HG03558 (cell line): ENCODE measurements around the gene GOLGA8H.
"Not testable (repeated sequence)": the region's sequence is repeated elsewhere in the genome, so short reads cannot be mapped to it uniquely, and the experiment has no call there.

Source experiments
- ATAC-seq: cut with Tn5 transposase; IDR thresholded peaks from one replicate; pipeline ENCODE4 v1.9.1; 2021; ENCODE audit warnings: moderate number of reproducible peaks; ENCODE audit not compliant: unreplicated experiment; ENCODE audit errors: extremely low read depth

GOLGA8H gene, protein sequence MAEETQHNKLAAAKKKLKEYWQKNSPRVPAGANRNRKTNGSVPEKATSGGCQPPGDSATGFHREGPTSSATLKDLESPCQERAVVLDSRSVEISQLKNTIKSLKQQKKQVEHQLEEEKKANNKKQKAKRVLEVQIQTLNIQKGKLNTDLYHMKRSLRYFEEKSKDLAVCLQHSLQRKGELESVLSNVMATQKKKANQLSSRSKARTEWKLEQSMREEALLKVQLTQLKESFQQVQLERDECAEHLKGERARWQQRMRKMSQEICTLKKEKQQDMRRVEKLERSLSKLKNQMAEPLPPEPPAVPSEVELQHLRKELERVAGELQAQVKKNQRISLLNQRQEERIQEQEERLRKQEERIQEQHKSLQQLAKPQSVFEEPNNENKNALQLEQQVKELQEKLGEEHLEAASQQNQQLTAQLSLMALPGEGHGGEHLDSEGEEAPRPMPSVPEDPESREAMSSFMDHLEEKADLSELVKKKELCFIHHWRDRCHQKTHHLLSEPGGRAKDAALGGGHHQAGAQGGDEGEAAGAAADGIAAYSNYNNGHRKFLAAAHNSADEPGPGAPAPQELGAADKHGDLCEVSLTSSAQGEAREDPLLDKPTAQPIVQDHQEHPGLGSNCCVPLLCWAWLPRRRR

DNA sequence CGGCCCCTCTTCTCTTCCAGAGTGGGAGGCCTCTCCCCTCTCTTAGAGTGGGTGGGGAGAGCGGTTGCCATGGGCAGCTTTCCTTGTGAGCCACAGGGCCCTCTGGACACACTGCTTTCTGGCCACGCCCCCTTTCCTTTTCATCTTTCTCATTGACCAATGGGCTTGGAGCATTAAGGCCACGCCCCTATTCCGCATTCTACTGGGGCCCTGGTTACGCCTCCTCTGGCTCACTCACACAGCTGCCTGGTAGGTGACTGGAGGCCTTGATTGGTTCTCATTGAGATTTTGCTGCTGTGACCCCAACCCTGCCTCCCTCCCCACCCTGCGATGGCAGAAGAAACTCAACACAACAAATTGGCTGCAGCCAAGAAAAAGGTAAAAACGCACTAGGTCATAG is at the start of gene GOLGA8H:
Gene GOLGA8H (plus strand): TSS at position 233 of the 400 bp plus-strand sequence. CDS start 98 bp downstream, at position 331.
- not testable (repeated sequence) for ATAC-seq

DNA sequence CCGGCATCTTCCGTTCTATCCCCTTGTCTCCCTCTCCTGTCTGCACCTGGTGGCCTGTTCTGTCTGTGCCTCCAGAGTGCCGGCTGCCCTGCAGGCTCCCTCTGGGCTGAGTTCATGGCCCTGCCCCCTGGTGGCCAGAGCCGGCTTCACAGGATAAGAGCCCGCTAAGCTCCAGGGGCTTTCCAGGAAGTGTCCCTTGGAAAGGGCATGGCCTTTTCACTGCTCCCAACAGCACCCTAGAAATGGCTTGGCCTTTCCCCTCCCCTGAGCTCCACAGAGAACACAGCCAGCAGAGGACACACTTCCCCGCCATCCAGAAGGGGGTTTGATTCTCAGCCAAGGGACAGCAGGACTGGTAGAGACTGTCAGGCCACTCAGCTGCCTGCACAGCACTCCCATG is 36.9 kb upstream of the GOLGA8H start:
- not testable (repeated sequence) for ATAC-seq

DNA sequence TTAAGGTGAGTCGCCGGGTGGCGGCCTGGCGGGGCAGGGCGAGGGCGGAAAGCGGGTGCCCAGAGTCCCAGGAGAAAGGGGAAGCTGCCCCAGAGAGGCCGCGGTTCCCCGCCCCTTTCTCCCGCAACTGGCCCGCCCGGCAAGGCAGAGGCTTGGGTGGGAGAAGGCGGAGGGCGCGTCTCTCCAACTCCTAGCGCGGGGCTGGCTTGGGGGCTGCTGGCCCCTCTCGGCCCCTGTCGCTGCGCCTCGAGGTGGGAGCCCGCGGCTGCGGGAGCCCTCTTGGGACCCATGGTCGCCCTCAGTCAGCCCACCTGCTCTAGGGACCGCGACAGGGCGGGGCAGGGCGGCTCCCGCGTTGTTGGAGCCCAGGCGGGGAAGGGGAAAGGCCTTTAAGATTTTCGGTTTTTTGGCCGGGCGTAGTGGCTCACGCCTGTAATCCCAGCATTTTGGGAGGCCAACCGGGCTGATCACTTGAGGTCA is 30.8 kb upstream of the GOLGA8H start:
- not testable (repeated sequence) for ATAC-seq

DNA sequence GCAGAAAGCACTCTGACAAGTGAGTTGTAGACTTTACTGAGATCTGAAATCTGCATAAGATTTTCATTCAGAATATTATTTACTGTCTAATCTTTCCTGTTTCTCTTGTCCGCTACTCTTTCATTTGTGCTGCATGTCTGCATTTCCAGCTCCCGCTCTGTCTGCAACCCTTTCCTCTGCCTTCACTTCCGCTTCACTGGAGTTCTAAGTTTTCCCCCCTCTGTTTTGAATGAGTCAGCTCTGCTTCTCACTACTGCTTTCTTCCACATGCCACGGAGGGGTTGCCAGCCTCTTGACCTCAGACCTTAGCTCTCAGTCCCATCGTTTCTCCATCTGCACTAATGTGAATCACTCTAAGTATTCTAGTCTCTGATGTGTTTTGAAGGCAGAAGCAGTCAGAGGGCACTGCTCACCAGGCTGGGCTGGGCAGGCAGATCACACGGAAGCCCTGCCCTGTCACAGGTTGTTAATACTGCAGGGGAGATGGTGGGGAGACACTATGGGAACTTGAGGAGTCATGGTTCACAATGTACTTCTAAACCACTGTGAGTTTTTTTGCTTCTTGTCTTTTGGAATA is 24.3 kb upstream of the GOLGA8H start:
- ATAC-seq: not testable (repeated sequence)

DNA sequence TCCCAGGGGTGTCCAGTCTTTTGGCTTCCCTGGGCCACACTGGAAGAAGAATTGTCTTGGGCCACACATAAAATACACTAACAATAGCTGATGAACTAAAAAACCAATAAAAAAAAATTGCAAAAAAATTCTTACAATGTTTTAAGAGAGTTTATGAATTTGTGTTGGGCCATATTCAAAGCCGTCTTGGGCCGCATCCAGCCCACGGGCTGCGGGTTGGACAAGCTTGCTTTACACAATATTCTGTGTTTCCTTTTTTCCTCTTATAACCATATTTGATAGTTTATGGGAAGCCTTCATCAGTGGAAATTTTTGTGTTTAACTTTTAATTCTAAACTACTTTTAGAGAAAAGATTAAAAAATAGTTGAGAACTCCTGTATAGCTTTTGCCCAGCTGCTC is 23.1 kb upstream of the GOLGA8H start:
- ATAC-seq: not testable (repeated sequence)

DNA sequence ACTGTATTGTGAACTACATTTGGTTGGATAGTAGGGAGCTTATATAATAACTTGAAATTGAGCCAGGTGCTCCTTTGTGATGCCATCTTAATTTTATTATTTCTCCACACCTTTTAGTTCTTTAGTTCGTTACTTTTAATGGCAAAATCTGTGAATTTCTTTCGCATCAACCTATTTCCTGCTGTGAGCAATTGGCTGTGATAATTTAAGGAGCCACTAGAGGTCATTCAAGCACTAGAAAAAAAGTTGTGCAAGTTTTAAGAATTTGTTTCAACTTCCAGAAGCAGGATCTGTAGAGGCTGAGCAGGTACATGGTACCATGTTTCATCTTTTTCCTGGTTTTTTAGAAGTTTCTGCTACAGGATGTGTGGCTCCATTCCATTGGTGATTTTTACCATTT is 4.9 kb upstream of the GOLGA8H start:
- not testable (repeated sequence) for ATAC-seq

DNA sequence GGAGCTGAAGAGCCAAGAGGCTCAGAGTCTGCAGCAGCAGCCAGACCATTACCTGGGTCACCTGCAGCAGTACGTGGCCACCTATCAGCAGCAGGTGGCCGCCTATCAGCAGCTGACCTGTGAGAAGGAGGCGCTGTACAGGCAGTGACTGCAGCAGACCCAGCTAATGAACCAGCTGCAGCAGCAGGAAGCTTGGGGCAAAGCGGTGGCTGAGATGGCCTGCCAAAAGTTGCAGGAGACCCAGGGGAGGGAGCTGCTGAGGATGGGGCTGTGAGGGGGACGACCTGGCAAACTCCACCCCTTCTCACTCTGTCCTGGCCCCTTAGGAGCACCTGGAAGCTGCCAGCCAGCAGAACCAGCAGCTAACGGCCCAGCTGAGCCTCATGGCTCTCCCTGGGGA is 8.4 kb downstream of the GOLGA8H start:
- ATAC-seq: not testable (repeated sequence)

DNA sequence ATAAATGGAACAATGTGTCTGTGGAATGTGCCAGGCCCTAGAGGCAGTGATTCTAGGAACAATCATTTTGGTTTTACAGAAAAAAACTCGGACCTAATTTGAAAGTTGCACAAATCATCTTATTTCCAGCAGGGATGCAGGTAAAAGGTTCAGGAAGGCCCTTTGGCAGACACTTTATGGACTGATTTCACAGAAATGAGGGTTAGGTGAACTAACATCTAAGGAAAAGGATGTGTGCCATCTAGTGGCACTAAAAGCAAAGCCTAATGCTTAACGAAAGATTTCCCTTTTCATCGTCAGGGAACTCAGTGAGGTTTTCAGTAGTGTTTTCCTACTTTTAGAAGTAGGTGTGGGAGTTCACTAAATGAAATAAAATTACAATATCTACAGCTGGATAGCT is 17.5 kb downstream of the GOLGA8H start:
- not testable (repeated sequence) for ATAC-seq

DNA sequence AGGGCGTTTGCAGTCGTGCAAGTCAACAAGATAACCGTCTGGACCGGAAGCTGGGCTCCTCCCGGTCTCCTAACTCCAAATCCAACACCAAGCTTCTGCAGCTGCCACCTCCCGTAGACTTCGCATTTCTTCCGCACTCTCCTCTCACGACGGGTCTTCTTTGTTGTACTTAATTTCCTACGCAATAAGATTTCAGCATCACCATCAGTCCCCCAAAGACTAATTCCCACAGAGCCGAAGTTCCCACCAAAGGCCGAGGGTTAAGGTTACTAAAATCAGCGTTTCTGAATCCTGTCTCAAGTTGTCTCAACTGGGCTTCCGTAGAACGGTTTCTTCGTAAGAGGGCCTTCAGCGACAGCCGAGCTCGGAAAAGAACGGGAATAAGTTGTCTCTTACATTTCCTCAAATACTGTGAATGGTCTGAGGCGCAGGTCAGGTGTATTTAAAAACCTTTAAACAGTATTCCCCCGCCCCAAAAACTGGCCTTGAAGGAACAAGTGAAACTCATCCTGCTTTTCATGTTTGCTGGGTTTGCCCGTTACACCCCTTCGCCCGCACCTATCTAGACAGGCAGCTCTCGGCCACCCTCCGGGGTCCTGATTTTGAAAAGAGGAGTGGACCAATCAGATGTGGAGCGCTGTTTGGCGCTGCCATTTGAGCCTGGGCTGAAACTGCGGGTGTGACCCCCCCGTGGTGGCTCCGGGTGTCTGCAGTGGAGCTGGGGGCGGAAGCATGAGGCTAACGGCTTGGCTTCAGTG is 21.8 kb downstream of the GOLGA8H start, which contains the start of gene ARHGAP11B:
Gene ARHGAP11B (plus strand): TSS at position 693 of the 758 bp plus-strand sequence.
- ATAC-seq: peak; percentile 74

DNA sequence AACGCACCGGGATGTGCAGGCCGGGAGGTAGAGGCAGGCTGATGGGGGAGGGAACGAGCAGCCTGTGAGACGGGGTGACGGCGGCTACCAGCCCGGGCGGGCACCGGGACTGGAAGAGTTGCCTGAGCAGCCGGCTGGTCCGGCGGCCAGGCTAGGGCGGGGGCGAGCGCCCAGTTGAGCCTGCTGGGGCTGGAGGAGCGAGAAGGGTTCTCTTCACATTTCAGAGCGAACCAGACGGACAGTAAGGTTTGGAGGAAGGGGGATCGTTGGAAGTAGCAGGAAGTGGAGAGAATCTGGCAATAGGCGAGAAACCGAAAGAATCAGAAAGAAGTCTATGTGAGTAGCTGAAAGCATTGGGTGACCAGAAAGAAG is 22.4 kb downstream of the GOLGA8H start:
- peak; percentile 15 for ATAC-seq

DNA sequence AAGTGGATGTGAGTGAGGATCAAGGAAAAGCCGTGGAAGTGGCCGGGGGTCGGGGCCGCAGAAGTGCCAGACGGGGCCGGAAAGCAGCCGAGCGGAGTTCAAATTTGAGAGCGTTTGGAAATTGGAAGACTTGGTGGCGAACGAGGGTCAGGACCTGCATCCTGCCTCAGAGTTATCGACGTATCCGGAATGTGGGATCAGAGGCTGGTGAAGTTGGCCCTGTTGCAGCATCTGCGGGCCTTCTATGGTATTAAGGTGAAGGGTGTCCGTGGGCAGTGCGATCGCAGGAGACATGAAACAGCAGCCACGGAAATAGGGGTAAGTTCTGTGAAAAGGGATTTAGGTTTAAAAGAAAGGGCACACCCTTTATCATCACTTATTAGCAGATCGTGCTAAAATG is 22.8 kb downstream of the GOLGA8H start:
- ATAC-seq: not testable (repeated sequence)

DNA sequence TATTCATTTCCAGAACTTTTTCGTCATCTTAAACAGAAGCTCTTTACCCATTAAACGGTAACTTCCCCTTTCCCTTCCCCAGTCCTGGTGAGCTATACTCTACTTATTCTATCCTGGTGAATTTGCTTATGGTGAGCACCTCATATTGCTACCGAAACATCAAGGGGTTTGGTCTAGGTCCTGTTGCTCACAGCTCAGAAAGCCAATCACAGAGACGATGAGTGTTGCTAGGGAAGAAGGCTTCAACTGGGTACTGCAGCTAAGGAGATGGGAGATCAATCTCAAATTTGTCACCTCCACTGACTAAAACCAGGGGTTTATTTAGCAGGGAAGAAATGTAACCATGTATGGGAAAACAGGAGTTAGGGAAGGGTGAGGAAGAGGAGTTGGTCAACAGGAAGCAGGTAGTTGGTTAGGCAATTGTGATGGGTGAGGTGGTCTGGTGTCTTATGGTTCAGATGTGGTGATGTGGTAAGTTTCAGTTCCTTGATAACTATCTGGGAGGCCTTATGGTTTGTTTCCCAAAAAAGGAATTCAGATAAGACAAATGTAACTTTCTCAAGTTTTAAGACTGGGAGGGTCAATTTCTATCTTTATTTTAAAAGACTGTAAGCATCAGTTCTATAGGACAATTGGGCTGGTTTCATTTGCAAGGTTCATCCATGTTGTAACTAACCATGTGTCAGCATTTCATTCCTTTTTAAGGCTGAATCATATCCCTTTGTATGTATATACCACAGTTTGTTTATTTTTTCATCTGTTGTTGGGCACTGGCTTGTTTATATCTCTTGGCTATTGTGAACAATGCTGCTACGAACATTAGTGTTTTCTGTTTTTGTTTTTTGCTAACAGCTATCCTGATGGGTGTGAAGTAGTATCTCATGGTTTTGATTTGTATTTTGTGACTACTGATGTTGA is 46.4 kb downstream of the GOLGA8H start:
- peak; percentile 90 for ATAC-seq

DNA sequence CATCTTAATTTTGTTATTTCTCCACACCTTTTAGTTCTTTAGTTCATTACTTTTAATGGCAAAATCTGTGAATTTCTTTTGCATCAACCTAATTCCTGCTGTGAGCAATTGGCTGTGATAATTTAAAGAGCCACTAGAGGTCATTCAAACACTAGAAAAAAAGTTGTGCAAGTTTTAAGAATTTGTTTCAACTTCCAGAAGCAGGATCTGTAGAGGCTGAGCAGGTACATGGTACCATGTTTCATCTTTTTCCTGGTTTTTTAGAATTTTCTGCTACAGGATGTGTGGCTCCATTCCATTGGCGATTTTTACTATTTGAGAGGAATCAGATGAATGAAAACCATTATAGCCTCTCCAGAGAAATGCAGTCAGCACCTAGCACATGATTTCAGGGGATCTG is 57.3 kb downstream of the GOLGA8H start:
- ATAC-seq: not testable (repeated sequence)
